Stimulated activated CD8-positive, alpha-beta memory T cell treated with anti-CD3 and anti-CD28 coated beads, Interleukin-4, amount 100 ng/mL, for 48 hours (primary cell): ENCODE measurements around the gene PTPRCAP.
A peak's percentile ranks its signal among the peaks of the same experiment; 100 is the strongest.

ENCODE experiments used
- DNase-seq: peaks from one replicate; pipeline ENCODE4 v3.0.0-alpha.2; 2020

PTPRCAP gene

GRCh38 chr11:67464411-67465188, 27.1 kb upstream of the PTPRCAP start:
- DNase-seq: peak; percentile 93

- DNase-seq: no peak
These were observed 26.4 kb upstream of the PTPRCAP start for GRCh38 chr11:67463680-67464410.

DNA sequence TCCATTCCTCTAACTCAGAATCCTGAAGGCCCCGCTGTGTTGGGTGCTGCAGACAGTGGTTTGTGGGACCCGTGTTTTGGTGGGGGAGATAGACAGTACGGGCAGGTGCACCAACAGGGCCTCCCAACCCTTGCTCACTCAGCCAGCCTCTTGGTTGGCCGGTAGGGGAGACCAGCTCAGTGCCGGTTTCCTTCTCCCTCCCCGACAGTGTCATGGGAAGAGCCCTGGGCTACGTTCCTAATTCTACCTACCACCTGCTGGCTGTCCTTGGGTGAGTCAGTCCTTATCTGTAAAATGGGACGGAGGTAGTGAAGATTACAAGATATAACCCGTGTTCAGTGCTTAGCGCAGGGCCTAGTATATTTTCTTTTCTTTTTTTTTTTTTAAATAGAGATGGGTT, 25.7 kb upstream of the PTPRCAP start:
- no peak for DNase-seq

DNA sequence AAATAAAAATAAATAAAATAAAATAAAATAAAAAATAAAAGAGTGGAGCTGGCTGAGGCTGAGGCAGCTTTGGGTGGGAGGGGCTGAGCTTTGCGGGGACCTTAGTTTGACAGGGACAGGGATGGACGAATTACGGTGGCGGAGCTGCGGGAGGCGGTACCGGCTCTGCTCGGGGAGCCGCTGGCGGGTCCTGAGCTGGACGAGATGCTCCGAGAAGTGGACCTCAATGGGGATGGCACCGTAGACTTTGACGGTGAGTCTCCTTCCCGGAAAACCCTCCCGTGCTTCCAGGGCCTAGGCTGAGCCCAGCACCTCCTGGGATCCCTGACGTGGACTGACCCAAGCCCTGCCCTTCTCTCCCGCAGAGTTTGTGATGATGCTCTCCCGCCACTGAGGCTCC, 20.8 kb upstream of the PTPRCAP start:
- DNase-seq: no peak

DNA sequence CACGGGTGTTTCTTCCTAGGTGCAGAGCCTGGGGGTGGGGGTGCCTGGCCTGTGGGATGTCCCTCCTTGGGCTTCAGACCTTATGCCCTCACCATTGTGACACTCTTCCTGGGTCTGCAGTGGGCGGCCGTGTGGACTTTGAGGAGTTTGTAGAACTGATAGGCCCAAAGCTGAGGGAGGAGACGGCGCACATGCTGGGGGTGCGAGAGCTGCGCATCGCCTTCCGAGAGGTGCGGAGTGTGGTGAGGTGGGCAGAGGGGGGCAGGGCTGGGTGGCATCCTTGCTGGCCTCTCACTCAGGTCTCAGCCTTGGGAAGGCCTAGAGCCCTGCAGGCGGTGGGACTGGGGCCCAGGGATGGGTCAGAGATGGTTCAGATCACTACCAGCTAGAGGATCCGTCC, 20.0 kb upstream of the PTPRCAP start:
- no peak for DNase-seq

GRCh38 chr11:67456068-67456705, 18.7 kb upstream of the PTPRCAP start:
- no peak for DNase-seq

DNA sequence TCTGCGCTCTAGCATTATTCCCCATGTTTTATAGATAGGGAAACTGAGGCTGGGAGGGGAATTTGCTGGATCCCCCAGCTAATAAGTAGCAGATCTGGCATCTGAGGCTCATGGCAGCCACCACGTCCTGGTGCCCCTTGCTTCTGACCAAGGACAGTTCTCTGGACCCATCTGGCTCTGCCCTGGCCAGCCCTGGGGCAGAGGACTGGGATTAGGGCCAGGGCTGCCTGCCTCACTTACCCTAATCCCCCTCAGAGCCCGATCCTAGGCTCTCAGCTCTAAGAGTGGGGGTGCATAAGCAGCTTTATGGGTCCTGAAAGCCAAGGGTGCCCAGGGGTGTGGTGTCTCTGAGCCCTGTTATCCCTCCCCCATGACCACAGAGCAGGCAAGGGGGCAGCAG, 17.6 kb upstream of the PTPRCAP start, which contains the start of gene CABP4:
Gene CABP4 (plus strand): TSS at position 301 of the 400 bp plus-strand sequence. CDS start 70 bp downstream, at position 371.
- no peak for DNase-seq

GRCh38 chr11:67453816-67454732, 16.6 kb upstream of the PTPRCAP start:
- no peak for DNase-seq

DNA sequence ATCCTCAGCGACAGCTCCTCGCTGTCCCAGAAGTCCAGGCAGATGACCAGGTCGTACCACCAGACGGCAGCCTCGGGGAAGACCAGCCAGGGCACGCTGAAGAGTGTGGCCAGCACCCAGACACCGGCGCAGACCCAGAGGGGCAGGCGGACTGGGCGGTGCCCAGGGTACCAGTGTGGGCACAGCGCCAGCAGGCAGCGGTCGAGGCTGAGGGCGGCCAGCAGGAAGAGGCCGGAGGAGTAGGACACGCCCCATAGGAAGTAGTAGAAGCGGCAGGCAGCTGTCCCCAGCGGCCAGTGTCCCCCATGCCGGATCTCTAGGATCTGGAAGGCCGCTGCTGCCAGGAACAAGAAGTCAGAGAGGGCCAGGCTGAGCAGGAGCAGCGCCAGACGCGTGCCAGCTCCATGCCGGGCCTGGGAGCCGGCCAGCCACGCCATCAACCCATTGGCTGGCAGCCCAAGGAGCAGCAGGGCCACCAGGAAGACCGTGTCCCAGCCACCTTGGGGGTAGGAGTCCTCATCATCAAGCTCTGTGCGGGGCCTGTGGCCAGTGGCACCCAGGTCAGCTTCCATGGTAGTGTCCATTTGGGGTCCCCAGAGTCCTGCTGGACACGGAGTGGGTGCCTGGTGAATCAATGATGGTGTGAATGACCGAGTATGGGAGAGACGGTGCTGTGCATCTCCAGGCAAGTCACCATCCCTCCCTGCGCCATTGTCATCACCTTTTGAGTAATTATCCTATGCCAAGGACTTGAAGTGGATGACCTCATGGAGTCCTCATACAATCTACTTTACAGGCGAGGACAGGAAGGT, 14.9 kb upstream of the PTPRCAP start, which contains the start of gene GPR152:
Gene GPR152 (minus strand): TSS at position 589 of the 812 bp plus-strand sequence. CDS start 5 bp downstream, at position 584.
- no peak for DNase-seq

DNA sequence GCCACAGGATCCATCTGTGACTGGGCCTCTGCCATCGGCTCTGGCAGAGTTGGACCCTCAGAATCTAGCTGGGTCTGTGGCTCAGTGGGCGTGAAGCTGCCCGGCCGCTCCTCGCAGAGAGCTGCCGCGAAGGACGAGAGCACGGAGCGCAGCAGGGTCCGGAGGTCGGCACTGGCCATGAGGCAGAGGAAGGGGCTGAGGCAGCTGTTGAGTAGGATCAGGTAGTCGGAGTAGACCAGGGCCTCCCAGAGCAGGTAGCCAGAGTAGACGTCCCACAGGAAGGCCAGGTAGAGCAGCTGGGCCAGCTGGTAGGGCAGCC, 14.1 kb upstream of the PTPRCAP start:
- no peak for DNase-seq

DNA sequence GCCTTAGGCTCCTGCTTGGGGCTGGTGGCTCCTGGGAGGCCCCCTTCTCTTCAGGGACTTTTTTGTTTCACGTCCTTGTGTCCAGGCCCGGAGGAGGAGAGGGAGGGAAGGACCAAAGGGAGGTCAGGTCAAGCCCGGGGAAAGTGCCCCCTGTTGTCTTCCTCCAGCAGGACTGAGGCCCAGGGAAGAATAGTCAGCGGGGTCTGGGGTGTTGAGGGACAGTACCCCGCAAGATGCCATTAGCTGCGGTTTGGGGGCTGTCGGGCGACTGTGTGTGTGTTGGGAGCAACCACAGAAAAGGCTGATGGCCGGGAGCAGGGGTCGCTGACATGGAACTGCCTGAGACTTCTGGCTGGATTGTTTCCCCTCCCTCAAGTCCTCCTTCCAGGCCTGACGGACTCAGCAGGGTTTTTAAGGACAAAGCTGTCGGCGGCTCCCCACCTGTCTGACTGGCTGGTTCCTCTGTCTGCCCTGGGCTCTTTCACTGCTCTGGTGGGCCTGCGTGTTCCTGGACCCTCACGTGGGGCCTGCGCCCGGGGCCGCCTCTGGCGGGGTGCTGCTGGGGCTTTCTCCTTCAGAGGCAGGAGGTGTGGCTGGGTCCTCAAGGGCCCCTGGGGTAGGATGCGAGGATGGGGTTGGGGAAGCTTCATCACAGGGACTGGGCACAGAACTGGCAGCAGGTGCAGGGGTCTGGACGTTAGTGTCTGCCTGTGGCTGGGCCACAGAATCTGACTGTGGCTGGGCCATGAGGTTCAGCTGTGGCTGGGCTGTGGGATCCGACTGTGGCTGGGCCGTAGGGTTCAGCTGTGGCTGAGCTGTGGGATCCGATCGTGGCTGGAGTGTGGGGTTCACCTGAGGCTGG, 13.5 kb upstream of the PTPRCAP start:
- no peak for DNase-seq

- DNase-seq: no peak
These were observed 11.8 kb upstream of the PTPRCAP start for GRCh38 chr11:67449116-67449844.

GRCh38 chr11:67448220-67448609, 10.7 kb upstream of the PTPRCAP start:
- no peak for DNase-seq

DNA sequence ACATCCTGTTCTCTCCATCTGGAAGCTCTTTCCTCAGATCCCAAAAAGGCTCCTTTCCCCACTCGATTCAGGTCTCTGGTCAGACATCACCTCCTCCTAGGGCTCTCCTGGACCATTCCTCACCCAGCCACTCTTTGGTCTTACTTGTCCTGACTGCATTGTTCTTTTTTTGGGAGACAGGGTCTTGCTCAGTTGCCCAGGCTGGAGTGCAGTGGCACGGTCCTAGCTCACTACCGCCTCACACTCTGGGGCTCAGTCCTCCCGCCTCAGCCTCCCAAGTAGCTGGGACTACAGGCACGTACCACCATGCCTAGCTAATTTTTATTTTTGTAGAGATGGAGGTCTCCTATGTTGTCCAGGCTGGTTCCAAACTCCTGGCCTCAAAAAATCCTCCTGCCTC, 8.0 kb upstream of the PTPRCAP start:
- no peak for DNase-seq

DNA sequence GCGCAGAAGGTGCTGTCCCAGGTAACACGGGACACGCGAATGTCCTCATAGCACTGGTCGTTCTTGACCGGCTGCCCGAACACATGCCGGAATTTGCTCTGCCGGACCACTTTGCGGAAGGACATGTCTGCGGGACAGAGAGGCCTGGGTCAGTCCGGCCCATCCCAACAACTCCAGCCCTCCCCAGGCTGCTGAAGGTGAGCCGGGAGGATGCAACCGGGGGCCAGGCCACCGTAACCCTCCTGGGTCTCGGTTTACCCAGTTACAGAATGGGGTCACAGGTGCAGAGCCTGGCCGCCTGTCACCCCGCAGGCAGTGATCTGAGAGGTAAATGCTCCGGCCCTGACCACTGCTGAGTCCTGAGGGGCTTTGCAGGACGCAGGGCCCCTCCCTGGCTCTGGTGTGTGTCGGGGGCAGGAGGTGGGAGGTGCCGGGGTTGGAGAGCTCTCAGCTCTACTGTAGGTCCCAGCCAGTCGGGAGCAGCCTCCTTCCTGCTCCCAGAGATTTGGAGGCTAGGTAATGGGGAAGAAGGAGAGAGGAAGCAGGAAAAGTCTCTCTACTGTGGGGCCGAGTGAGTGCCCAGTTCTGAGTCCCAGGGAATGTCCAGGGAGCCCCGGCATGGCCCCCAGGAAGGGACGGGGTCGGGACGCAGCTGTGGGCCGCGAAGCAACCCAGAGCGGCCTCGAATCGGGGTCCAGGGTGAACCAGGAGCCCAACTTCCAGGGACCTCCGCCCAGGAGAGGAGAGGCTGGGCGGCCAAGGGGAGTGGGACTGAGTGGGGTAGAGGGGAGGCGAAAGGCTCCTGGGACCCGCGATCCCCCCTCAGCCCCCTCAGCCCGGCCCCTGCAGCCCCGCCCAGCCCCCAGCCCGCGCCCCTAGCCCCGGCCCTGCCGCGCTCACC, 5.3 kb upstream of the PTPRCAP start:
- DNase-seq: no peak

GRCh38 chr11:67441731-67442351, 4.4 kb upstream of the PTPRCAP start:
- DNase-seq: no peak

DNA sequence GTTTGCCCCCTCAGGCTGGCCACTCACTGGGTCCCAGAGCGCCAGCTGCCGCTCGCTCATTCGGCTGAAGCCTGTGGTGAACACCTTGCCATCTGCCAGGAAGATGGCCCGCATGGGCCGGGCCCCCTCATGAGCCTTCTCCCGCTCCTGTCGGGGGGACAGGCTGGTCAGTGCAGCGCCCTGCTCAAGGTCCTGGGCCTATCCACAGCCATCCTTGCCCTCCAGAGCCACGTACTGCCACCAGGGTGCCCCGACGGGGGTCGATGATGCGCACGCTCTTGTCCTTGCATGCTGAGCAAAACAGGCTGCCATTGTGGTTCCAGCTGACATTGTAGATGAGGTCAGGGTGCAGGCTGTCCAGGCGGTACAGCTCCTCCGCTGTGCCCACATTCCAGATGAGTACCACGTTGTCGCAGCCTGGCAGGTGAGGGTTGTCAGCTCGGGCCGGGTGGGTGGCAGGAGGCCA, 3.6 kb upstream of the PTPRCAP start:
- no peak for DNase-seq
